Hepatocyte (in vitro differentiated cells): ENCODE results near the gene TFCP2. TPM values are rescaled to one million over a fixed set of nuclear protein-coding genes. Genes with fewer than 3 reads are reported as not detected.

Experiments used
- DNase-seq: peaks from one replicate; pipeline ENCODE4 v3.0.0-alpha.2; 2016; ENCODE audit warnings: low spot score
- H2AFZ ChIP-seq: fragments of 200-600 bp; sonication (generic); 2 replicates; pipeline ENCODE4 v1.6.0; 2016; ENCODE audit warnings: antibody characterized with exemption, mild to moderate bottlenecking
- H3K27ac ChIP-seq: fragments of 200-600 bp; sonication (generic); 2 replicates; pipeline ENCODE4 v1.5.1; 2016; ENCODE audit warnings: mild to moderate bottlenecking
- H3K27me3 ChIP-seq: fragments of 200-600 bp; sonication (generic); 2 replicates; pipeline ENCODE4 v1.6.1; 2016
- H3K36me3 ChIP-seq: fragments of 200-600 bp; sonication (generic); replicated peaks from 2 replicates; pipeline ENCODE4 v1.5.1; 2016; ENCODE audit warnings: low read depth; ENCODE audit not compliant: insufficient read depth
- H3K4me1 ChIP-seq: fragments of 200-600 bp; sonication (generic); 2 replicates; pipeline ENCODE4 v1.5.1; 2016; ENCODE audit warnings: mild to moderate bottlenecking, moderate library complexity; ENCODE audit not compliant: insufficient read depth
- H3K4me2 ChIP-seq: fragments of 200-600 bp; sonication (generic); 2 replicates; pipeline ENCODE4 v1.6.0; 2016
- H3K4me3 ChIP-seq: fragments of 200-600 bp; sonication (generic); 2 replicates; pipeline ENCODE4 v1.5.1; 2016; ENCODE audit warnings: mild to moderate bottlenecking
- H3K79me2 ChIP-seq: fragments of 200-600 bp; sonication (generic); 2 replicates; pipeline ENCODE4 v1.6.0; 2017; ENCODE audit warnings: mild to moderate bottlenecking
- H3K9me2 ChIP-seq: fragments of 200-600 bp; sonication (generic); replicated peaks from 2 replicates; pipeline ENCODE4 v1.6.0; 2017; ENCODE audit warnings: mild to moderate bottlenecking; ENCODE audit not compliant: insufficient read depth
- H3K9me3 ChIP-seq: fragments of 200-600 bp; sonication (generic); 2 replicates; pipeline ENCODE4 v1.5.1; 2016; ENCODE audit warnings: low read depth, mild to moderate bottlenecking
- H4K20me1 ChIP-seq: fragments of 200-600 bp; sonication (generic); 2 replicates; pipeline ENCODE4 v1.6.0; 2016; ENCODE audit warnings: mild to moderate bottlenecking; ENCODE audit not compliant: insufficient read depth, poor library complexity, severe bottlenecking
- CTCF ChIP-seq: fragments of 200-600 bp; sonication (generic); IDR thresholded peaks from 2 replicates; pipeline ENCODE4 v1.5.1; 2016; ENCODE audit warnings: antibody characterized with exemption, mild to moderate bottlenecking; ENCODE audit not compliant: poor library complexity
- EZH2 ChIP-seq: fragments of 200-600 bp; sonication (generic); IDR thresholded peaks from 2 replicates; pipeline ENCODE4 v1.6.1; 2016; ENCODE audit warnings: antibody characterized with exemption, mild to moderate bottlenecking, borderline replicate concordance
- EZH2phosphoT487 ChIP-seq: fragments of 200-600 bp; sonication (generic); IDR thresholded peaks from one replicate; pipeline ENCODE4 v1.6.1; 2018; ENCODE audit warnings: antibody characterized with exemption, mild to moderate bottlenecking, low read depth, moderate library complexity; ENCODE audit not compliant: unreplicated experiment, severe bottlenecking
- WGBS: methylation state at CpG from one replicate; pipeline ENCODE4 v1.1.6; 2016; ENCODE audit warnings: low lambda C conversion rate; ENCODE audit errors: missing lambda C conversion rate; 5-methylcytosine and 5-hydroxymethylcytosine counted together
- polyA plus RNA-seq: library from polyadenylated mRNA; unstranded; fragments of >200 nt; fragmentation: Nextera tagmentation; extraction: Ambion mirVana; gene quantifications from 2 replicates; pipeline ENCODE4 v1.2.1, GENCODE V29; 2016
- total RNA-seq: library from RNA; depleted of rRNA; stranded (reverse); fragments of >200 nt; gene quantifications from 2 replicates; pipeline ENCODE4 v1.2.3, GENCODE V29; 2014

Gene TFCP2
- total and polyA plus RNA-seq, 2 experiments from 2014 or later = 6.9 to 10.4 TPM

- Histone ChIP-seq H3K9me3 (no peaks in the 10 kb centered on the region), H3K4me1 (no peaks in the 10 kb centered on the region), H3K4me2 (no peak overlapping the region), H3K79me2 (no peaks in the 10 kb centered on the region), H4K20me1 (no peaks in the 10 kb centered on the region), H3K9me2 (no peaks in the 10 kb centered on the region), H3K4me3 (no peak overlapping the region), H3K27ac (no peak overlapping the region), H3K27me3 (no peaks in the 10 kb centered on the region), H2AFZ (no peak overlapping the region), H3K36me3 (no peaks in the 10 kb centered on the region)
- WGBS = 80% methylated on average over 16 of the region's 16 CpGs
- no peak for DNase-seq
- TF ChIP-seq EZH2phosphoT487 (no peak), EZH2 (no peak), CTCF (no peak)
Measured at GRCh38 chr12:51198568-51199365, 25.8 kb upstream of the TFCP2 start.

GRCh38 chr12:51197736-51198567, 25.0 kb upstream of the TFCP2 start:
- H2AFZ ChIP-seq = no peak overlapping the region
- no peaks in the 10 kb centered on the region for H3K79me2 ChIP-seq
- no peak overlapping the region for H3K27ac ChIP-seq
- WGBS = 95% methylated on average over 35 of the region's 38 CpGs
- no peaks in the 10 kb centered on the region for H3K4me1 ChIP-seq
- no peaks in the 10 kb centered on the region for H3K9me3 ChIP-seq
- no peaks in the 10 kb centered on the region for H4K20me1 ChIP-seq
- H3K27me3 ChIP-seq = no peaks in the 10 kb centered on the region
- no peak overlapping the region for H3K4me3 ChIP-seq
- H3K9me2 ChIP-seq = no peaks in the 10 kb centered on the region
- TF ChIP-seq EZH2 (no peak), CTCF (no peak), EZH2phosphoT487 (no peak)
- H3K36me3 ChIP-seq = no peaks in the 10 kb centered on the region
- H3K4me2 ChIP-seq = no peak overlapping the region
- no peak for DNase-seq

- DNase-seq = no peak
- WGBS = 97% methylated on average over 9 of the region's 9 CpGs
- no peak overlapping the region for H3K27ac ChIP-seq
- TF ChIP-seq CTCF (no peak), EZH2 (no peak), EZH2phosphoT487 (no peak)
- H2AFZ ChIP-seq = no peak overlapping the region
- no peak overlapping the region for H3K4me2 ChIP-seq
- H3K79me2 ChIP-seq = no peaks in the 10 kb centered on the region
- H3K4me3 ChIP-seq = no peak overlapping the region
- no peaks in the 10 kb centered on the region for H3K36me3 ChIP-seq
- H4K20me1 ChIP-seq = no peaks in the 10 kb centered on the region
- H3K27me3 ChIP-seq = no peaks in the 10 kb centered on the region
- H3K9me2 ChIP-seq = no peaks in the 10 kb centered on the region
- no peaks in the 10 kb centered on the region for H3K4me1 ChIP-seq
- H3K9me3 ChIP-seq = no peaks in the 10 kb centered on the region
Measured at GRCh38 chr12:51196547-51196946, 23.6 kb upstream of the TFCP2 start.
